GM18508 (cell line): ENCODE data around the gene SDF2L1.
"Not testable (repeated sequence)": the region's sequence is repeated elsewhere in the genome, so short reads cannot be mapped to it uniquely, and the experiment has no call there.

Experiments used
- ATAC-seq: cut with Tn5 transposase; IDR thresholded peaks from one replicate; pipeline ENCODE4 v1.9.1; 2021; ENCODE audit warnings: moderate number of reproducible peaks; ENCODE audit not compliant: insufficient read depth, unreplicated experiment

SDF2L1 gene

DNA sequence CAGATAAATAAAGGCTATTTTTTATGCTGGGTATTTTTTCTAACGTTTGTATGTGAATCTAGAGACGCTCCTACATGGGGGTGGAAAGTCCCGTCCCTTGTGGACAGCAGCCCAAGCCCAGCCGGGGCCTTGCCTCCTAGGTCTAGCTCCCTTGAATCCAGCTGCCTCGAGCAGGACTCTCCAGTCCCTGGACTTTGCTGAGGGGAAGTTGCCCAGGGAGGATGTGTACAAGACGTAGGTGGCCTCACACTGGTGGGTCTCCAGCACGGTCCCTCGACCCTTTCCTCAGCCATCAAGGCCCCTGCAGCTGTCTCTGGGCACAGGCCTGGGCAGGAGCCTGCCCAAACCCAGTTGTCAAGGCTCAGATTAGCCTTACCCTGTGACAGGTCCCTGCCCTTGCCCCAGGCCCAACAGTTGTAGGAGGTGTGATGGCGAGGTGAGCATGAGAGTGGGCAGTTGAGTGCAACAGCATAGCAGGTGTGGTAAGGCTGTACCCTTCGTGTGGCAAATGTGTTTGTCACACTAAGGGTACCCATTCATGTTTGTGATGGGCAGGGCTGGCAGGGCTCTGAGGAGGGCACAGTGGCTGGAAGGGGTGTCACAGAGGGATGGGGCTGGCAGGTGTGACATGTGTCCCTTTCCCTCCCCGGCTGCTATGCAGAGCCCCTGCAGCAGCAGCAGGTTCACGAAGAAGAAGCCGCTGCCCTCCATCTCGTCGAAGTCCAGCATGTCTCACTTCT is 6.2 kb upstream of the SDF2L1 start:
- ATAC-seq, result no peak

DNA sequence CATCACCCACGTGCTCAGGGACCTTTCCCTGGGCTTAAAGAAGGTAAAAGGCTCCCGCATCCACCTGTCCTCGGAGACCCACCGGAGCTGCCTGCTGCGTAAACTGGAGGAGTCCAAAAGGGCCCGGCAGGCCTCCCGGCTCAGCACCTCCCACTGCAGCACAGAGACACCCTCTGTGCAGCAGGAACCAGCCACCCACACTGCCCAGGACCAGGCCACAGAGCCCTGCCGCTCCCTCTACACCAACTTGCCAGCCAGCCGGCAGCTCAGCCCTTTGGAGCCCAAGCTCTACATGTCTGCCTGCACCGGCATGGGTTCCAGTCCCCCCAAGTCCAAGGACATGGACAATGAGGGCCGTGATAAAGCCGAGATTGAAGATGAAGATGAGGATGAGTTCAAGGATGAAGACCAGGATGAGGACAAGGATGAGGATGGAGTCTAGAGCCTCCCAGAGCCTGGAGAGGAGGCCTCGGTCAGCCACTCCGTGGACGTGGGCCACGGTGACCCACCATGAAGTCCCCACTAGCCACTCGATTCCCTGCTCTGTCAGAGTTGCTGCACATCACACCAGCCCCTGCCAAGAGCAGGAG is 5.4 kb upstream of the SDF2L1 start:
- no peak for ATAC-seq

DNA sequence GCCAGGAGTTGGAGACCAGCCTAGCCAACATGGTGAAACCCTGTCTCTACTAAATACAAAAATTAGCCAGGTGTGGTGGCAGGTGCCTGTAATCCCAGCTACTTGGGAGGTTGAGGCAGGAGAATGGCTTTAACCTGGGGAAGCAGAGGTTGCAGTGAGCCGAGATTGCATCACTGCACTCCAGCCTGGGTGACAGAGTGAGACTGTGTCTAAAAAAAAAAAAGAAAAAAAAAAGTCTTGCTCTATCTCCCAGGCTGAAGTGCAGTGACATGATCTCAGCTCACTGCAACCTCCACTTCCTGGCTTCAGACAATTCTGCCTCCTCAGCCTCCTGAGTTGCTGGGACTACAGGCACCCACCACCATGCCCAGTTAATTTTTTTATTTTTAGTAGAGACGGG is 4.7 kb upstream of the SDF2L1 start:
- not testable (repeated sequence) for ATAC-seq

DNA sequence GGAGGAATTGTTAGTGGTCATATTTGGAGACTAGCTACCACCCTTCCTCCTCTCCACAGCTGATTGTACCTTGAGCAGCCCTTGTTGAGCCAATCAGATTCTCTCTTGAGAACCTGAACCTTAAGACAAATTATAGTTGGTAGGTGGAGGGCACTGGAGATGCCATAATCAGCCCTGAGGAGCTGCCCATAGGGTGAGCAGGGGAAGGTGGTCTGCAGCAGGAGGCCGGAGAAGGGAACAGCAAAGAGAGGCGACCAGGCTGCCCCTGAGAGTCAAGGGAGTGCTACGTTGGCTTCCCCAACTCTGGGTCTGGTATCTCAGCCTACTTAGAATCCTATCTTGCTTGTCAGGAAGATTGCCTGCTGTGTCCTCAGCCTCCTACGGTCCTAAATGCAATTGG is 2.7 kb upstream of the SDF2L1 start:
- ATAC-seq, result no peak

GRCh38 chr22:21640810-21641209 is 1.3 kb upstream of the SDF2L1 start:
- ATAC-seq, result no peak

DNA sequence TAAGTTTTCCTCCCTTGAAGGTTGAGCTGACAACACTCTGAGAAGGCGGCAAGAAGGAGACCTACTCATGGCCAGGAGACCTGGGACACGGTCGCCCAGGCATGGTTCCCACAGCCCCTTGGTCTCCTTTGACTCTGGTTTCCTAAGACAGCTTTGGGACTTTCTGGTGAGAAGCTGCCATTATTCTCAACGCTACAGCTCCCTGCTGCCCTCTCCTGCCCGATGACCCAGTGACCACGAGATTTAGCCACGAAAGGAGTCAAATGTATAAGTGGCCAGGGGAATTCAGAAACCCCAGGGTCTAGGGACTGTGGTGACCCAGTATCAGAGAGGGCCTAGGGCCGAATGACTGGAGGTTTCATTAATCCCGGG is 699 bp upstream of the SDF2L1 start:
- ATAC-seq, result no peak

- ATAC-seq, result no peak
Measured at GRCh38 chr22:21642584-21643448, 714 bp downstream of the SDF2L1 start.

GRCh38 chr22:21643533-21644357 is 1.6 kb downstream of the SDF2L1 start:
- no peak for ATAC-seq

GRCh38 chr22:21645513-21645912 is 3.4 kb downstream of the SDF2L1 start:
- ATAC-seq, result not testable (repeated sequence)

GRCh38 chr22:21646608-21647590 is 4.8 kb downstream of the SDF2L1 start:
- no peak for ATAC-seq

- ATAC-seq, result no peak
Measured at GRCh38 chr22:21650280-21650679, 8.2 kb downstream of the SDF2L1 start.

- ATAC-seq, result no peak
Measured at GRCh38 chr22:21650823-21651520, 8.9 kb downstream of the SDF2L1 start.

GRCh38 chr22:21651521-21652009 is 9.5 kb downstream of the SDF2L1 start:
- ATAC-seq, result no peak

DNA sequence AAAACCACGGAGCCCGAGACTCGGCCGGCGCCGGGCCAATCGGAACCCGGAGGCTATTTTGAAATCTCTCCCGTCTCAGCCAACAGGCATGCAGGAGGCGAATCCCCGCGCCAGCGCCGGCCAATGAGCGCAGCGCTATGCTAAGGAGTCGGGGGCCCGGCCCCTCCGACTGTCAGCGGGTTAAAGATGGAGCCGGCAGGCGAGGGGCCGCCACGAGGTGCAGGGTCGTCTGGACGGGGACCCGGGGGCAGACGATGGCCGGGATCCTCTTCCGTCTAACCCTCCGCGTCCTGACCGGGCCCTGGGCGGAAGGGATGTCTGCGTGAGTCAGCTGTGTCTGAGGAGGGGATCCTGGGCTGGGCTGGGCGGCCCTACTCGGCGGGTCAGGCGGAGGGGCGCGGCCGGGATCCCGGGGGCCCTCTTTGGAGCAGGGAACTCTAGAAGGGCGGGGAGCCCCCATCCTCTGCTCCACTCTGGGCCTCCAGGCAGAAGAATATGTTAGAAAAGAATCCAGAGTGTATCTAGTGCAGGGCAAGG is 10.0 kb downstream of the SDF2L1 start:
- ATAC-seq, result peak; percentile 64

DNA sequence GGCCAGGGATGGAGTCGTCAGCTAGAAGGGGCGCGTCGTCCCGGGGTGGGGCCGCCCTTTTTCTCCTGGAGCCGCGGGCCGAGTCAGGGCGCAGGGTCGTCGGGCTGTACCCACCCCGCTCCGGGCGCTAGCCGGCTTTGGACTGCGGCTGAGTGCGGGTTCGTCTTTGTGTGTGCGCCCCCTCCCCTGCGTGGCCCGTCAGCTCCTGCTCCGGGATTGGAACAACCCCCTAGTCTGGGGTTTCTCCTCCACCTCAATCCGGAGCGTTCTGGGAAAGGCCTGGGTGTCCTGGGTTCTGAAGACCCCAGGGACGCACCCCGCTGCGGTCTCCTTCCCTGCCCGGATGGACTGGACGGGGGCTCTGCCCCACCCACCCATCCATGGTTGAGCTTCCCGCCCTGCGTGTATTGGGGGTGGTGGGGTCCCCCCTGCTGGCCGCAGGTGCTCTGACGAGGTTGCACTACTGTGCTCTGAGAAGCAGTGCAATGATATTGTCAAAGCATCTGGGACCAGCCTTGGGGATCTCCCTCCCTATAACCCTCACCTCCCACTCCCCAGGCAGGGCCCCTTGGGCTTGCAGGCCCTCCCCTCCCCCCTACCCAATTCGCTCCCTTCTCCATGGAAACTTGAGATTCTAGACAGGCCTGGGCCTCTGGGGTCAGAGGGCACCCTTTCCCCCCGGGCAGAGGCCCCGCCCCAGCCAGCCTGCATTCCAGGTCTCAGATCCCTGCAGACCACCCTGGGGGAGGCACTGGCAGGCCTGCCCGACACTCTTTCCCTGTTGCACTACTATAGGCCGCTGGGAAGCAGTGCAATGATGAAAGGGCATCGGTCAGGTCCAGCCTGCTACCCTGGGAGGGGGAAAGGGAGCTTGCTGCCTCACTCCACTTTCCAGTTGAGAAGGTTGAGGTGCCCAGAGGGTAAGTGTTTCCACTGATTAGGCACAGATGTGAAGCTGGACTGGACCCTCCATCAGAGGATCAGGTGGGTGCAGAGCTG is 10.7 kb downstream of the SDF2L1 start:
- ATAC-seq, result no peak

DNA sequence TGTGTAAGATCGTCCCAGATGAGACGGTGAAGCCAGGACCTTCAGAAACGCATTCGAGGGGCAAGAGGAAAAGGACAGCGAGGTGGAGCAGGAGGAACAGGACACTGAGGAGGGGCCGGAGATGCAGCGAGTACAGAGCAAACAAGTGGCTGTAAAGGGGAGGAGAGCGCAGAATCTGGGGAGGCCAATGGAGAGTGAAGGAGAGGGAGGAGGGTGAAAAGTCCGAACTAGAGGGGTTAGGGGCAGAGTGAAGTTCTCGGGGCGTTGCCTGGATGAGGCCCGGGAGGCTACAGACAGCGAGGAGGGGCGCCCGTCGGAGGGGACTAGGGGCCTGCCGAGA is 14.9 kb downstream of the SDF2L1 start:
- no peak for ATAC-seq

GRCh38 chr22:21657360-21658032 is 15.4 kb downstream of the SDF2L1 start:
- no peak for ATAC-seq
